IPS-NIHi7 (cell line): ENCODE measurements around the gene GATA5.

Source experiments
- DNase-seq: peaks from one replicate; pipeline ENCODE4 v3.0.0; 2012; ENCODE audit warnings: mixed read lengths; ENCODE audit errors: extremely low spot score

GATA5 gene

GRCh38 chr20:62472941-62473585 is 2.7 kb downstream of the GATA5 start:
- DNase-seq: no peak

- no peak for DNase-seq
Observed at GRCh38 chr20:62472138-62472940, 3.5 kb downstream of the GATA5 start.

DNA sequence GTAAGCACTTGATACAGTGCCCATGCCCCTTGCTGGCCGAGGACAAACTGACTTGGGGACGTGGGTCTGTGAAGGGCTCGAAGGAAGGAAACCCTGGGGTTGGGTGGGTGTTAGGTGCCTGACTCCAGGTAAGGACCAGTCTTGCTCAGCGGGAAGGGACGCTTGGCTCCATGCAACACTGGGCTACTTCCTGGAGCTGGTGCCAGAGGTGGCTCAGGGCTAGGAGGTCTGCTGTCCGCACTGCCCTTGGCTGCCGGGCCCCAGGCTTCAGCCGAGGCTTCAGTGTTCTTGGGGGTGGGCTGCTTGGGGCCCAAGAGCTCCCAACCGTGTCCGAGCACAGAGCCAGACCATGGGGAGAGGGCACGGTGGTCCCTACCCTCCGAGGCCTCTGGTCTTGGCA is 5.3 kb downstream of the GATA5 start:
- DNase-seq: no peak

- no peak for DNase-seq
Observed at GRCh38 chr20:62470001-62470400, 5.8 kb downstream of the GATA5 start.

- DNase-seq: no peak
Observed at GRCh38 chr20:62469352-62469751, 6.4 kb downstream of the GATA5 start.

- DNase-seq: no peak
Observed at GRCh38 chr20:62466806-62467537, 8.8 kb downstream of the GATA5 start.

DNA sequence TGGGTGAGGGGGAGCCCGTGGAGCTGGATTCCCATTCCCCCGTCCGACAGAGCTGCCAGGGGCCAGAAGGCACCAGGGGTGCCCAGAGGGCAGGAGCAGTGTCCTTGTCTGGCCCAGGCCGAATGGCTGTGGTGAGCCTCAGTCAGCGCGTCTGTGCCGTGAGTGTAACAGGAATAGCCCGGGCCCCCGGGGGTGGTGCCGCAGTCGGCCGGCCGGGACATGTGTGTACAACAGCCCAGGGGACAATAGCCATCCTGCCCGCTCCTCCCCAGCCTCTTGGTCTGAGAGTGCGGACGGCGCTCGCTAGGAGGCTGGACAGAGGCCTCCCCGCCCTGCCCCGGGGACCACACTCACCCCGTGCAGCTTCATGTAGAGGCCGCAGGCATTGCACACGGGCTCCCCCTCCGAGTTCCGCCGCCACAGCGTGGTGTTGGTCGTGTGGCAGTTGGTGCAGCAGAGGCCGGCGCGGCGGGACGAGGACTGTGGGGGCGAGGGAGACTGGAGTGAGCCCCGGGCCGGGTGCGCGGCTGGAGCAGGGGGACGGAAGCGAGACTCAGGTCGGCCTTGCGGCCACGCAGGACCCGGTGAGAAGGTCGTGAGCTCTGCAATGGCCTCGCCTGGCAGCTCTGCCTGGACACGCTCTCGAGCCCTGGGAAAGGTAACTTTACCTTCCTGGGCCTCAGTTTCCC is 9.6 kb downstream of the GATA5 start:
- DNase-seq: no peak

GRCh38 chr20:62464990-62465389 is 10.8 kb downstream of the GATA5 start:
- no peak for DNase-seq

GRCh38 chr20:62464425-62464770 is 11.4 kb downstream of the GATA5 start:
- DNase-seq: no peak

- DNase-seq: no peak
Observed at GRCh38 chr20:62463651-62464424, 12.0 kb downstream of the GATA5 start.

GRCh38 chr20:62462976-62463592 is 12.7 kb downstream of the GATA5 start:
- no peak for DNase-seq

- no peak for DNase-seq
Observed at GRCh38 chr20:62461834-62462233, 14.0 kb downstream of the GATA5 start.

DNA sequence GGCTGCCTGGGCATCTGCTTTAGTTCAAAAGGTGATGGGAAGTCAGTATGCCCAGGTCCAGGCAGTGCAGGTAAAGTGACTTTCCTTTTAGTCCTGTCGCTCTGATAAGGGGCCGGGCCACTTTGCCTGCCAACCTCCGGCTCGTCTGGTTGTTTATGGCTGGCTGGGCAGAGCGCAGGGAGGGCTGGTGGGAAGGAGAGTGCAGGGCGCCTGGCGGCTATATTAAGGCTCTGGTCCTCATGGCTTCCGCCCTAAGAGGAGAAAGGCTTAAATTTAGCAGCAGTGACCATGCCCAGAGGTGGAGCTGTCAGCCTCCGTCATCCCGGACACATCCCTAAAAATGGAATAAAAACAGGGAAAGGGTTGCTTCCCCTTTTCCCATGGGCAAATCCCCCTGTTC is 14.6 kb downstream of the GATA5 start:
- DNase-seq: no peak

- DNase-seq: no peak
Observed at GRCh38 chr20:62460678-62461077, 15.1 kb downstream of the GATA5 start.

- no peak for DNase-seq
Observed at GRCh38 chr20:62459488-62459887, 16.3 kb downstream of the GATA5 start.

DNA sequence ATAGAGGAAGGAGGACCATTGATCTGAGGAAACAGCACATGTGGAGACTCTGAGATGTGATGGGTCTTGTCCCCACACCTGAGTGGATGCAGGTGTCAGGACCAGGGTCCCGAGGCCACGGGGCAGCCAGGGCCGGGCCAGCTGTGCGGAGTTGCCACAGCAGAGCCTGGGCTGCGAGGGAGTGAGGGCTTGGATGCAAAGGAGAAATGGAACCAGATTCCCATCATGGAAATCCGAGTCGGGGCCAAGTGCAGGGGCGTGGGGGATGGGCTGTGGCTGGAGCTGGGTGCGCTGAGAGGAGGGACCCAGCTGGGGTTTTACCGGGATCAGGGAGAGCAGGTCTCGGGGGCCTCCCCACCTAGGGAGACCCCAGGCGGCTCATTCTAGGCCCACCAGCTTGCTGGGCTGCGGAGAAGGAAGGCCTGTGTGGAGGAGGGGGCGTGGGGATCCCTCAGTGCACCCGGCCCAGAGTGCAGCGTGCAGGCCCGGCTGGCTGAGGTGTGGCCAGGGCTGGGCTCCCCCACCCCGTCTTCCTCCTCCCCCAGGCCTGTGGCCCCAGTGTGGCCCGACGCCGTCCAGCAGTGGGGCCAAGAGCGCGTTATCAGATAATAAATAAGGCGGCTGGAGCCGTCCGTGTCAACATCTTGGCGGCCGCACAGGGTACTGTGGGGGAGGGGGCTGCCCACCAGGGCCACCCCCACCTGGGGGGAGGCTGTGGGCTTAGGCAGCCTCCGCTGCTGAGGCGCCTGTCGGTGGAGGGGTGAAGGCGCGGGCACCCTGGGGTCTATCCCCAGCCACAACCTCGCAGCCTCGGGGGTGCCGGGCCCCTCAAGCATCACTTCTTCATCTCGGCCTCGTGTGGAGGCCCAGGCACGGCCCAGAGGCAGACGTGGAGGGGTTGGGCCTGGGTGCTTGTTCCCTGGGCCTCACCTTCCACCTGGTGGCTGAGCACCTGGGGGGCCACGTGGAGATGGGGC is 17.2 kb downstream of the GATA5 start:
- DNase-seq: no peak

GRCh38 chr20:62457831-62458230 is 18.0 kb downstream of the GATA5 start:
- no peak for DNase-seq

DNA sequence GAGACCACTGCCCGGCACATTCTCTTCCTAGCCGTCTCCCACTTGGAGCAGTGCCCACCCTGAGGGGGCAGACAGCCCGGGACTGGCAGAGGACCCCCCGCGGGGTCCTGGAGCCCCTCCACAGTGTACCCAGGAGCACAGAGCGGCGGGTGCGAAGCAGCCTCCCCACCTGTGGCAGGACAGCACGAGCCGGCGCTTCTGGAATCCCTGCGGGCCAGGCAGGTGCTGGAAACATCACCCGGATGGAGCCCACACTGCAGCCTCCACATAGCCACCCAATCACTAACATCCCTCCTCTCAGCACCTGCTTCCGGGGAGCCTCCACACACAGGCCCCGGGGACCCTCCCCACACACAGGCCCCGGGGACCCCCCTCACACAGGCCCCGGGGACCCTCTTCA is 18.7 kb downstream of the GATA5 start:
- DNase-seq: no peak

DNA sequence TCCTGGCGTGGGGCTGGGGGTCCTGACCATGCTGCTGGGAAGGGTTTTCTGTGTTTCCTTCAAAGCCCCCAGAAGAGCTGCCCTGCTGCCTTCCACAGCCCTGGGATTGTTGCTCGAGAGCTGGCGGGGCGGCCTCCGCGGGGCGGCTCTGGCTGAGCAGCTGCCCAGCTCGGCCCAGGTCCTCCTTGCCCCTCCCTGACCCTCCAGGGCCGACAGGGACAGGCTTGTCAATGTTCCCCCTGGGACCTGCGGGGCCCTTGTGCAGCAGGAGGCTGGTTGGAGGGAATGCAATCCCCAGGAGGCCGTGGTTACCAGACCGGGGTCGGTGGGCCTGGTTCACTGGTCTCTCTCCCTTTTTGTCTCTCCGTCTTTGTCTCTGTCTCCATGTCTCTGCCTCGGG is 19.9 kb downstream of the GATA5 start:
- DNase-seq: no peak
